Lower leg skin (tissue), 3 donors: ENCODE results near the gene CDH13.

Experiments
- CTCF ChIP-seq, 3 donors: fragments of 450-650 bp; IDR thresholded peaks; one replicate each; pipeline ENCODE4 v1.5.1; 2016; ENCODE audit warnings: antibody characterized with exemption in 3 of 3, mild to moderate bottlenecking in 3 of 3, moderate library complexity in 2 of 3
- POLR2A ChIP-seq, 2 donors: fragments of 450-650 bp; IDR thresholded peaks; one replicate each; pipeline ENCODE4 v1.6.1; 2016 to 2017; ENCODE audit warnings: antibody characterized with exemption in 2 of 2, mild to moderate bottlenecking in 1 of 2, moderate library complexity in 1 of 2

- TF ChIP-seq CTCF (IDR thresholded peaks at IDR 0.05), result no peak
- TF ChIP-seq POLR2A (IDR thresholded peaks at IDR 0.05), result no peak
Observed at GRCh38 chr16:82631701-82632685, 5.2 kb downstream of the CDH13 start.
